HG02642 (cell line): ENCODE data around the gene DNAH6.

Source experiments
- ATAC-seq: cut with Tn5 transposase; IDR thresholded peaks from one replicate; pipeline ENCODE4 v1.9.1; 2021; ENCODE audit warnings: mild to moderate bottlenecking; ENCODE audit not compliant: unreplicated experiment, poor library complexity

Gene DNAH6

DNA sequence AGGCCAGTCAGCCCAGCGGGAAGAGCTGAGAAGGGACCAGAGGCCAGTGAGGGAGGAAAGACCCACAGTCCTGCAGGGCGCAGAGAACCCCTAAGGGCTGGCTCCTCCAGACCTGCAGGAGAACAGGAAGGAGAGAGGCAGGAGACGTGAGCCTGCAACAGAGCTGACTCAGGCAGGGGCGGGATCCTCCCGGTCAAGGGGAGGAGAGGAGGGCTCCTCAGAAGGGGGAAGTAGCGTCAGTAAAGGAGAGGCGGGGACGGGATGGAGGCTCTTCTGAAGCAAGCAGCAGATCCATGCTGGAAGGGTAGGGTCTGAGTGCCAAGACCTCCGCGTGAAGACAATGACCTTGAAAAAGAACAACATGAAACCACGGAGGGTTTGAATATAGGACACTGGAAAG lies 313.8 kb downstream of the DNAH6 start:
- ATAC-seq, result no peak

- no peak for ATAC-seq
Measured at GRCh38 chr2:84830758-84831500, 314.6 kb downstream of the DNAH6 start.

GRCh38 chr2:84832772-84833461 lies 316.6 kb downstream of the DNAH6 start:
- peak; percentile 84 for ATAC-seq

- no peak for ATAC-seq
Measured at GRCh38 chr2:84833481-84834150, 317.3 kb downstream of the DNAH6 start.

DNA sequence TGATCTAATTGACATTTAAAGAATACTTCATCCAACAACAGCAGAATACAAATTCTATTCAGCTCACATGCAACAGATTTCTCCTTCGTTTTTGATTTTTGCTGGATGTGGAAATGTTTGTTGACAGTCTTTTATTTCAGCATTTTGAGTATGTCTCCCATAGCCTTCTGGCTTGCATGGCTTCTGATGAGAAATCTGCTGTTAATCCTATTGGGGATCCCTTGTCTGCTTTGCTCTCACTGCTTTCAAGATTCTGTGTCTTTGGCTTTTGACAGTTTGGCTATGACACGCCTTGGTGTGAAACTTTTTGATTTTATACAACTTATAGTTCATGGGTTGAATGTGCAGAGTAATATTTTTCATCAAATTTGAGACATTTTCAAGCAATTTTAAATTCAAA lies 319.9 kb downstream of the DNAH6 start:
- no peak for ATAC-seq

- no peak for ATAC-seq
Measured at GRCh38 chr2:84838434-84839145, 322.3 kb downstream of the DNAH6 start.

- no peak for ATAC-seq
Measured at GRCh38 chr2:84839851-84840250, 323.6 kb downstream of the DNAH6 start.

GRCh38 chr2:84840306-84840705 lies 324.0 kb downstream of the DNAH6 start:
- no peak for ATAC-seq

DNA sequence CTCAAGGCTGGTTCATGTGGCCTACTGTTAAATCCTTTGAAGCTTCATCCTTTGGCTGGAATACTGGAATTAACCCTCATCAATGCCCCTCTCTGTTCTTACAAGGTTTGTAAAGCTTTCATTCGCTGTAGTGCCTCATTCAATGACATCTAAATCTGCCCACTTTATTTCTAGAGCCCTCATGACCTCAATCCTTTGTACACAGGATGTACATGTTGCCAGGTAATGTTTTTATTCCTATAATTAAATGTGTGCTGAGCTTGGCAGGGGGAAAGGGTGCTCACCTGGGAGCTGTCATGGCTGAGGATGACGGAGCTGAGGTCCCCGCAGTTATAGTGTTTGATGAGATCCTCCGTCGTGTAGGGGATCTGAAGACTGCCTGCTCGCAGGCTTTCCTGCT lies 325.3 kb downstream of the DNAH6 start:
- ATAC-seq, result no peak

- no peak for ATAC-seq
Measured at GRCh38 chr2:84844141-84844540, 327.8 kb downstream of the DNAH6 start.

GRCh38 chr2:84846041-84846663 lies 329.9 kb downstream of the DNAH6 start:
- no peak for ATAC-seq

DNA sequence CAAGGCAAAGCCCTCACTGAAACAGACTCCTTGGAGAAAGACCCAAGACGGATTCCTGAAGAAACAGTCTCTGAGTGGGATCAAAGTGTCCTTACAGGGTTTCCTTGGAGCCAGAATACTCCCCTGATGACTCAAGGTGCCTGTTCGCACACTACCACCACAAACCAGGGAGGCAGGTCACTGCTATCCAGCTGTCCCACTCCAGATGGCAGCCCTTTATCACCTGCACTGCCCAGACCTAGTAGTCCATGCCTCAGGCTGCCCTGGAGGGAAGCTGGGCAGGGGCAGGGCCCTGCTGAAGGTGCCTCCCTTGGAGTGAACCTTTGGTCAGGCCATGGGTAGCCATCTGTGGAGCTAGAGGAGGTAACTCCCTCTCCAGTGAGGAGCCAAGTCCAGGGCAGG lies 330.4 kb downstream of the DNAH6 start:
- no peak for ATAC-seq

GRCh38 chr2:84847326-84848050 lies 331.2 kb downstream of the DNAH6 start:
- no peak for ATAC-seq

GRCh38 chr2:84849271-84849952 lies 333.1 kb downstream of the DNAH6 start:
- ATAC-seq, result no peak

- ATAC-seq, result no peak
Measured at GRCh38 chr2:84850471-84850870, 334.2 kb downstream of the DNAH6 start.

GRCh38 chr2:84851876-84852275 lies 335.6 kb downstream of the DNAH6 start:
- ATAC-seq, result no peak

DNA sequence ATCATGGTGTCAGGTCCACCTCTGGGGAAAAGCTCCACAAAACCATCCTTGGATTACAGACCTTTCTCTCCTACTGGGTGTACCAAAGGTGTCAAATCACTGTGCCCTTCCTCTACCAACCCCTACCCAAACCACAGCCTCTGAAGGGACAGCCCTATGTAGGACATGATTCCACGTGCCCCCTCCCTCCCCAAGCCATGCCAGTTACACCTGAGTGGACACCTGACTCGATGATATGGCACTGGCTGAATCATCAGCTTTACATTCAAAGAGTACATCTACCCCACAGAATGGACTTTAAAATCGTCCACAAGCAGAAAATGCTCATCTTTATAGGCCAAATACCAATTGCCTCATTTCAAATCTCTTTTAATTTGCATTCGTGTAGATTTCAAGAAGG lies 338.6 kb downstream of the DNAH6 start:
- no peak for ATAC-seq

GRCh38 chr2:84855731-84856130 lies 339.4 kb downstream of the DNAH6 start:
- ATAC-seq, result no peak

DNA sequence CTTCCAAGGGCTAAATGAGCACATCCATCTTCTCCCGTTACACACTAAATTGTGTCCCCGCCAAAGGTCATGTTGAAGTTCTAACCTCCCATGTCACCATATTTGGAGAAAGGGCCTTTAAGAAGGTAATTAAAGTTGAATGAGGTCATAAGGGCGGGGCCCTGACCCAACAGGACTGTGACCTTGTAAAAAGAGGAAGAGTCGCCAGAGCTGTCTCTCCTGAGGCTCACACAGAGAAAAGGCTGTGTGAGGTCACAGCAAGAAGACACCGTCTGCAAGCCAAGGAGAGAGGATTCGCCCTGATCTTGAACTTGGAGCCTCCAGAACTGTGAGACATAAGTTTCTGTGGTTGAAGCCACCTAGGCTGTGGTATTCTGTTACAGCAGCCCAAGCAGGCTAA lies 340.5 kb downstream of the DNAH6 start:
- ATAC-seq, result no peak
